Tibial nerve (tissue), 4 donors: ENCODE measurements around the gene BUD13. TPM values are rescaled to one million over a fixed set of nuclear protein-coding genes. Genes with fewer than 3 reads are reported as not detected.

ENCODE experiments used
- DNase-seq, 2 donors: peaks; one replicate each; pipeline ENCODE4 v3.0.0-alpha.2; 2019; ENCODE audit warnings: low spot score in 2 of 2
- H3K27ac ChIP-seq, 4 donors: fragments of 200-600 bp; sonication (generic) in 3 of 4; one replicate each; pipeline ENCODE4 v1.5.1; 2017 to 2019; ENCODE audit warnings: mild to moderate bottlenecking in 1 of 4
- H3K27me3 ChIP-seq, 2 donors: fragments of 200-600 bp; sonication (generic) in 1 of 2; one replicate each; pipeline versions ENCODE4 v1.5.1 to v1.6.0; 2017 to 2019
- H3K36me3 ChIP-seq, 3 donors: fragments of 200-600 bp; sonication (generic); one replicate each; pipeline ENCODE4 v1.5.1; 2018 to 2019
- H3K4me1 ChIP-seq, 4 donors: fragments of 200-600 bp; sonication (generic) in 3 of 4; one replicate each; pipeline ENCODE4 v1.5.1; 2017 to 2019
- H3K4me3 ChIP-seq, 4 donors: fragments of 200-600 bp; sonication (generic) in 3 of 4; one replicate each; pipeline ENCODE4 v1.5.1; 2017 to 2019; ENCODE audit warnings: mild to moderate bottlenecking in 1 of 4, moderate library complexity in 1 of 4
- H3K9me3 ChIP-seq, 4 donors: fragments of 200-600 bp; sonication (generic) in 3 of 4; one replicate each; pipeline ENCODE4 v1.5.1; 2017 to 2019
- CTCF ChIP-seq, 5 experiments: fragments of 200-600 bp in 3 of 5; fragments of 450-650 bp in 2 of 5; sonication (generic) in 3 of 5; IDR thresholded peaks; one replicate each; pipeline ENCODE4 v1.5.1; 2016 to 2019; ENCODE audit warnings: antibody characterized with exemption in 5 of 5, mild to moderate bottlenecking in 3 of 5, moderate library complexity in 2 of 5
- EP300 ChIP-seq, 2 donors: sonication (generic); formaldehyde crosslinking; IDR thresholded peaks; one replicate each; pipeline ENCODE4 v1.6.1; 2017; ENCODE audit warnings: antibody characterized with exemption in 2 of 2, mild to moderate bottlenecking in 1 of 2
- POLR2A ChIP-seq, 2 donors: fragments of 450-650 bp; IDR thresholded peaks; one replicate each; pipeline ENCODE4 v1.6.1; 2017; ENCODE audit warnings: antibody characterized with exemption in 2 of 2, mild to moderate bottlenecking in 2 of 2, moderate library complexity in 2 of 2
- WGBS, 2 donors: methylation state at CpG; one replicate each; pipeline ENCODE4 v1.1.5; 2018; 5-methylcytosine and 5-hydroxymethylcytosine counted together
- total RNA-seq, 4 donors: library from RNA; depleted of rRNA; stranded (reverse); fragments of >200 nt; gene quantifications; one replicate each; pipeline ENCODE4 v1.1.0, GENCODE V29; 2016

Gene BUD13
- total RNA-seq, 4 donors from 2014 or later, result 13.1 to 28.2 (median 20.3) TPM

- WGBS, 2 donors, result 71 to 88% methylated on average over 4 of the region's 4 CpGs
- Histone ChIP-seq H3K27me3 (no peaks in the 10 kb centered on the region), H3K4me3 (no peak overlapping the region), H3K4me1 (peaks cover 0 to 13% (median 2%) of the 10 kb centered on the region in 4 donors), H3K36me3 (no peaks in the 10 kb centered on the region), H3K27ac (no peak overlapping the region), H3K9me3 (no peaks in the 10 kb centered on the region)
- no peak for TF ChIP-seq CTCF (IDR thresholded peaks at IDR 0.05)
- DNase-seq, result no peak
Observed at GRCh38 chr11:116721988-116722387, 50.8 kb downstream of the BUD13 start.

GRCh38 chr11:116720895-116721294 is 51.9 kb downstream of the BUD13 start:
- WGBS, 2 donors, result 92 to 98% methylated on average over 6 of the region's 6 CpGs
- no peak overlapping the region for H3K27ac ChIP-seq
- H3K36me3 ChIP-seq, result no peaks in the 10 kb centered on the region
- no peaks in the 10 kb centered on the region for H3K27me3 ChIP-seq
- TF ChIP-seq EP300 (IDR thresholded peaks at IDR 0.05) (no peak), POLR2A (IDR thresholded peaks at IDR 0.05) (no peak), CTCF (IDR thresholded peaks at IDR 0.05) (no peak)
- no peak for DNase-seq
- no peaks in the 10 kb centered on the region for H3K9me3 ChIP-seq
- peaks cover 0 to 5% (median 2%) of the 10 kb centered on the region in 4 donors for H3K4me1 ChIP-seq
- no peak overlapping the region for H3K4me3 ChIP-seq

- no peak overlapping the region for H3K27ac ChIP-seq
- H3K4me3 ChIP-seq, result no peak overlapping the region
- no peaks in the 10 kb centered on the region for H3K36me3 ChIP-seq
- TF ChIP-seq POLR2A (IDR thresholded peaks at IDR 0.05) (no peak), CTCF (IDR thresholded peaks at IDR 0.05) (no peak), EP300 (IDR thresholded peaks at IDR 0.05) (no peak)
- H3K9me3 ChIP-seq, result no peaks in the 10 kb centered on the region
- no peak for DNase-seq
- 65 to 70% methylated on average over 4 of the region's 4 CpGs for WGBS, 2 donors
- H3K4me1 ChIP-seq, result no peaks in the 10 kb centered on the region
- H3K27me3 ChIP-seq, result no peaks in the 10 kb centered on the region
Observed at GRCh38 chr11:116718955-116719501, 53.8 kb downstream of the BUD13 start.

GRCh38 chr11:116716621-116717020 is 56.2 kb downstream of the BUD13 start:
- Histone ChIP-seq H3K9me3 (no peaks in the 10 kb centered on the region), H3K4me1 (no peaks in the 10 kb centered on the region), H3K36me3 (no peaks in the 10 kb centered on the region), H3K27me3 (no peaks in the 10 kb centered on the region), H3K4me3 (no peak overlapping the region), H3K27ac (no peak overlapping the region)
- TF ChIP-seq CTCF (IDR thresholded peaks at IDR 0.05), result no peak
- TF ChIP-seq POLR2A (IDR thresholded peaks at IDR 0.05), result no peak
- no peak for TF ChIP-seq EP300 (IDR thresholded peaks at IDR 0.05)
- DNase-seq, result no peak
- 74 to 88% methylated on average over 4 of the region's 4 CpGs for WGBS, 2 donors

- no peak for DNase-seq
- H3K27me3 ChIP-seq, result no peaks in the 10 kb centered on the region
- H3K4me1 ChIP-seq, result no peaks in the 10 kb centered on the region
- H3K4me3 ChIP-seq, result no peak overlapping the region
- no peak overlapping the region for H3K27ac ChIP-seq
- H3K9me3 ChIP-seq, result no peaks in the 10 kb centered on the region
- TF ChIP-seq EP300 (IDR thresholded peaks at IDR 0.05) (no peak), CTCF (IDR thresholded peaks at IDR 0.05) (no peak), POLR2A (IDR thresholded peaks at IDR 0.05) (no peak)
- H3K36me3 ChIP-seq, result no peaks in the 10 kb centered on the region
- WGBS, 2 donors, result 79 to 91% methylated on average over 5 of the region's 5 CpGs
Observed at GRCh38 chr11:116715383-116715782, 57.4 kb downstream of the BUD13 start.
